Measurements from ENCODE around the gene MCIDAS. TPM values are rescaled to one million over a fixed set of nuclear protein-coding genes. Genes with fewer than 3 reads are reported as not detected.

MCIDAS gene
- not detected for polyA plus RNA-seq (ENCODE audit: insufficient read length in 12 of 12)
- long read RNA-seq, donor 1 = 0 reads
- long read RNA-seq, donor 2 = 0 reads
- long read RNA-seq, donor 3 = 0 reads
- long read RNA-seq, donor 4 = 0 reads
- long read RNA-seq, donor 5 = 0 reads
- long read RNA-seq, donor 6 = 0 reads
- long read RNA-seq, donor 7 = 0 reads
- long read RNA-seq, donor 8 = 0 reads
- long read RNA-seq, donor 9 = 0 reads
- long read RNA-seq, donor 10 = 0 reads
- long read RNA-seq, donor 11 = 0 reads

DNA sequence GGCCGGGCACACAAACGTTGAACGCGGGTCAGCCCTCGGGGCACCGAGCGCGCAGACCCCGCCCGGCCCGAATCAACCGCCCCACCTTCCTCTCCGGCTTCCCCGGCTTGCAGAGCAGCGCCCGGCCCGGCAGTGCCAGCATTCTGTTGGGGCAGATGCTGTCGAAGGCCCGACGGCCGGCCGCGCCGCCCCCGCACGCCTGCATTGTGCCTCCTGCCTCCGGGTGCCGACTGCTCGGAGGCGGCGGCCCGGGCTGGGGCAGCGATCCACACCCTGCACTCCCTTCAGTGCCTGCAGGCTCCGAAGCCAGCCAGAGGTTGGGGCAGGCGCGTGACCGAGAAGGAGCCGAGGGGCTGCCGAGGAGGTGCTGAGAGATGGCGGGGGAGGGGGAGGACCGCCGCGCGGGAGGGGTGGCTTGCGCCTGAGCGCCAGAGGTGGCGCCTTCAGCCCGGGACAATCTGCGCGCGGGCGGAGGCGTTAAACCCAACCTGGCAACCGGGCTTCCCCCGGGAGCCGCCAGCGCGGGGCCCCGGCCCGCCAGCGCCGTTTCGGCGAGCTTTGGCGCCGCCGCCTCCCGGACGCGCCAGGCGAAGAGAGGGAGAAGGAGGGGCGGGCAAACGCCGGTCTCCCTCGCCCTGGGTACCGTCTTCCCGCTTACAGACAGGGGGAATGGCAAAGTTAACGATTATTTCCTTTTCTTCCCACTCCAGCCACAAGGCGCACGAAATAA, at the start of gene MCIDAS:
Gene MCIDAS, minus strand, starts transcription at position 382 of the 730 bp plus-strand sequence. Its CDS starts 177 bp downstream, at position 205.
- no peak for DNase-seq

DNA sequence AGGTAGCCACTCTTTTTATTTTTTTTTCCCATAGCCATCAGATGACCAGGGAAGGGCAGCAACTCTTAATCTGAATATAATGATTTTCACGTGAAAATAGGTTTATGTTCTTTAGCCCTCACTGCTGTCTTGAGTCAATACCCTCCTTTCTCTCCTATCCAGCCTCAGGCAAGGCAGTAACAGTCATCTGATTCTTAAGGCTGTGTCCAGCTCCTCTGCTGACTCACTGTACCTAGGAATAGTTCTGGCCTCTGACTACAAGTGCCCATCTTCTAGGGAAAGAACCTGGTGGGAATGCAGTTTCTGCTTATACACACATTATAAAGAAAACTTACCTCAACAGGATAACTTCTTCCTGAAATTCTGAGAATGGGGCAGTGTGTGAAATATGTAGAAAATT, 49.7 kb upstream of the MCIDAS start:
- DNase-seq = no peak

DNA sequence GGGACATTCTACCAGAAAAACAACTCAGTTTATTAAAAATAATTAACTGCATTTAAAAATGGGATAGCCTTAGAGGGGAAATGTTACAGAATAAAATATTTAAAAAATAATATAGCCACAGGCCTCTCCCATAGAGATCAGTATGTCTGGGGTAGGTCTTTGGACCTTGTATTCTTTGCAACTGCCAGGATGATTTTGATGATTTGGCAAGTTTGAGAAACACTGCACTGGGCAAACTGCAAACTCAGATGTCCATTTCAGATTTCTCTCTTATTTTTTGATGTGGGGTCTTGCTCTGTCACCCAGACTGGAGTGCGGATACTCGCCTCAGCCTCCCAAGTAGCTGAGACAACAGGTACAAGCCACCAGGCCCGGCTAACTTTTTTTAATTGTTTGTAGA, 31.2 kb upstream of the MCIDAS start:
- no peak for DNase-seq

DNA sequence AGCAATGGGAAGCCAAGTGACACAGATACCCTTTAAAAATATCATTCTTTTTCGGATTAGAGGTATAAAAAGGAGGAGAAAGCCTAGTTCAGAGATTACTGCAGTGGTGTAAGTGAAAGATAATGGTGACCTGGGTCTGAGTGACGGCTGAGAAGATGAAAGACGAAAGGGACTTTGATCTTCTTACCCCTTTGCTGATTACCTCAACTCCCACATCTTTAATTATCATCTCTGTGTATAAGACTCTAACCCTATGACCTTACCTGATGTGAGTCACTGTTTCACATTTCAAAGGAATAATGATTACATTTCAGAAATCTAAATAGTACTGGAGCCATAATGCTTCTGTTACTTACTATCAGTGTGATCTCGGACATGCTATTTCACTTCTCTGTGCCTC, 27.7 kb upstream of the MCIDAS start:
- no peak for DNase-seq

DNA sequence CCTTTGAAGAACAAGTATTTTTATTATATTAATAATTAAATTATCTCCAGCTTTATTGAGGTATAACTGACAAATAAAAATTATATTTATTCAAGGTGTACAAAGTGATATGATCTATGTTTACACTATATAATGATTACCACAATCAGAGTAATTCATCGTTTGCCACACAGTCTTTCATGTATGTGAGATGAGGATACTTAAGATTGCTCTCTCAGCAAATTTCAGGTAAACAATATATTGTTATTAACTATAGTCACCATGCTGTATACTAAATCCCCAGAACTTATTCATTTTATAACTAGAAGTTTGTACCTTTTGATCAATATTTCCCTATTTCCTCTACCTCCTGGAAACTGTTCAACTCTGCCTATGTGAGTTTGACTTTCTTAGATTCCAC, 22.9 kb upstream of the MCIDAS start:
- DNase-seq = no peak

DNA sequence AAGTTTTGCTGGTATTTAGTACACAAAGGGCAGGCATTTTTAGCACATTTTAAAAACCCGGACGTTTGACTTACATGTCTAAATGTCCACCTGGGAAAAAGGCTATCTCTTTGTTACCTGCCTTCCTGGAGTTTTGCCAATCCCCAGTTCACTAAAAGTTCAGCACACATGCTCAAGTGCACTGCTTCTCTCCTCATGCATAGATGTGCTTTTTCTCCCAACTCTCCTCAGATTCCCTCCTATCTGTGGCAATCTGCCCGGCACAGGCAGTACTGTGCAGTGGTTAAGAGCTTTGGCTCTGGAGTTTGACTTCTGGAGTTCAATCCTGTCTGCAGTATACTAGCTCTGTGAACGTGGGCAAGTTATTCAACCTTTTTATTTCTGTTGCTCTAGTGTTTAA, 14.6 kb upstream of the MCIDAS start:
- no peak for DNase-seq

DNA sequence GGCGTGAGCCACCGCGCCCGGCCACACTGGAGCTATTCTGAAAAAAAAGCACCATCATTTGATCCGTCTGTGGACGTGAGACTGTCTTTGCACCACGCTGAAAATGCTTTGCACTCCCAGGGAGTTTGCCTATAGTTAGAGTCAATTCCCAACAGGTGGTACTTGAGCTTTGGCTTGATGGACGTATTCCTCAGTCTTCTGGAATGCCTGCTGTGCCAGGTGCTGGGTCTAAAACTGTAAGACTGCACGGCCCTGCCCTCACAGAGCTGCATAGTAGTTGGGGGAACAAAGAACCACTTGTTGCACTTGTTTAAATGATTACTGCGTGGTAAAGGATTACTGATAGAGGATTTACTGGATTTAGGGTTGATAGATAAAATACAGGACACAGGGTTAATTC, 9.7 kb upstream of the MCIDAS start:
- DNase-seq = no peak

DNA sequence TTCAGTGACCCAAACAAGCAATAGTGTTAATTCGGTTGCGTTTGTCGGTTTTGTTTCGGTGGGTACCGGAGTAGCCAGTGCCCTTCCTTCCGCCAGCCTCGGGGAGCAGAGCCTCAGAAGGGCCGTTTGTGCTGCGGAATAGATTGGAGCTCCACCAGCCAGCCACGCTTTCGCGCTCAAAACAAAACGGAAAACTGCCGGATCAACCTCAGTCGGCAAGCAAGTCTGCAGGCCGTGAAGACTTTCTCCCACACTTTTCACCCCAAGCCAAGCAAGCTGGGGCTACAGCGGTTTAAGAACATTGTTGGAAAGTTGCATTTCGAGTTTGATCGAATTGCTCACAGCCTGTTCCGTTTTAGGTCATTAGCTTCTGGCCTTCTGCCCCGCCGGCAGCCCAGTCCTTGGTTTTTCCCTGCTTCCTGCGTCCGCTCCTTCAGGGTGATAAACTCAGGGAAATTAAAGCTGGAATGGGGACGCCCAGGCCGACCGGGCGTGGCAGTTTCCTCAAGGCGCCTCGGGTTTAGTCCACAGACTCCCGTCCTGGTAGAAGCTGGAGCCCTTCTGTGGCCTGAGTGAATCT, 7.1 kb upstream of the MCIDAS start:
- no peak for DNase-seq

DNA sequence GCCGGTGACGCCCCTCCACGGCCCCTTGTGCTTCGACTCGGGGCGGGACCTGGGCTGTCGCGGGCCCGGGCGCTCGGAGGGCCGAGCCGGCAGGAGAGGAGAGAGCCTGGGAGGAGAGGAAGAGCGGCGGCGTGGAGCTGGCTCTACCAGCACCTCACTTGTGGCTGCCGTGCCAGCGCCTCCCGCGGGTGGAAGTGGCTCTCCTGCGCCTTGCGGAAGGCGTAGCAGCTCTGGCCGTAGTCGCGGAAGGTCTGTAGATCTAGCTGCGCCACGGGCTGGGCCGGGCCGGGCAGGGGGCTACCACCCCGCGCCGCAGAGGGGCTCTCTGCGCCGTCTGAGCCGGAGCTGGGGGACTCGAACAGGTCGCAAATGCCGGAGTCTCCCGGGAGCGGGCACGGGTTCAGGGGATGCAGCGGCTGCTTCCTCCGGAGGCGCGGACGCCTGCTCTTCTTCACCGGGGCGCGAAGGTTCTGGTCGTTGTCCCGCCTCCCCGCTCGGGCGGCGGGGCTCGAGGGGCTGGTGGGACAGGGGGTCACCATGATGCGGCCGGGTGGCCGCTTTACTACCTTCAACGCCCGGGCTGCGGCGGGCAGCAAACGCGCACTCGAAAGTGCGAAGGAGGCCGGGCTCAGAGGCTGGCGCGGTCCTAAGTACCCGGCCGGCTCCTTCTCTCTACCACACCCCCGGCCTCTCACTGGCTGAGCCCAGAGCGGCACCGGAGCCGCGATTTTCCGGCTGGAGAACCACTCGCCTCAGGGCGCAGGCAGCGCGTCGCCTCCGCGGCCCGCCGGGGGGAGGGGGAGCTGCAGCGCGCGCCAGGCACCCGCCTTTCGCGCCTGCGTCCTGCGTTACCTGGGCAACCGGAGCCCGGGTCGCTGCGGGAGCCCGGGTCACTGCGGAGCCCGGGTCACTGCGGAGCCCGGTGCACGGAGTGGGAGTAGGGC, 6.1 kb upstream of the MCIDAS start, which contains the start of gene CCNO:
Gene CCNO, minus strand, starts transcription at position 624 of the 944 bp plus-strand sequence. Its CDS starts 85 bp downstream, at position 539.
- DNase-seq = no peak

DNA sequence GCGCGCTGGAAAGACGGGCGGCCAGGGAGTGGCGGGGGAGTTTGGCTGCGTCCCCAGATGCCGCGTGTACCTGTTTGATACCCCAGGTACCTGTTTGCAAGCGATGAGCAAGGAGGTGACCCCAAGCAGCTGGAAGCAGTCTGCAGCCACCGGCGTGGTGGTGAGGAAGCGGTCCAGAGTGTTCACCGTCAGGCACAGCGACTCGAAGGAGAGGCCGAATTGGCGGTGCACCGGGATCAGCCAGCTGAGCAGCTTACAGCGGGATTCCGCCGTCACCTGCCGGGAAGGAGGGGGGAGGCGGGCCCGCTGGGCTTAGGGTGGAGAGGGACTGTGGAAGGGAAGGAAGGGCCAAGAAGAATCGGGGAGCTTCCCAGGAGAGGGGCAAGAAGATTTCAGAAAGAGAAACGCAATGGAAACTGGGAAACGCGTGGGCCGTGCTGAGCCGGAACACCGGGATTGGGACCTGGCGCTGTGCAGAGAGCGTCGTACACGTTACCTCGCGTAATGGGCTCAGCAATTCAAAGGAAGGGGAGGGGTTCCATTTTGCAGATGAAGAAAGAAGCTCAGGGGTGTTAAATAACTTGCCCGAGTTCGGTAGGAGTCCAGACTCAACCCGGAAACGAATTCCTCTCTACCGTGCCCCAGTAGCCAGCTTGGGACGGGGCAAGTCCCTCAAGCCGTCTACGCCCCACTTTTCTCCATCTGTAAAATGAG, 5.3 kb upstream of the MCIDAS start:
- DNase-seq = no peak

DNA sequence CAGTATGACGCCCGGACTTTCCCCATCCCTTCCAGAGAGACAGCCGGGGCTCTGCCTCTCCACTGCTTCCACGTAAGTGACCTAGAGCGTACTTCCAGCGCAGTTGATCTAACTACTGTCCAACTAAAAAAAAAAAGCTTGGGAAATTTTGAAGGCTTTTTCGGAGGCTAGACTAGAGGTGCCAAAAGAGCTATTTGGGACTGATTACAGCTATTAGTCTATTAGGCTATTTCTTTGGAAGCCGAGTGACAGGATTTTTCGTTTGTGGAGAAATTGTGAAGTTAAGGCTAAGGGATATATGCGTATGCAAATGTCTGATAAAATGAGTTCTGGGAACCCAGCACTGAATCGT, 4.8 kb upstream of the MCIDAS start:
- DNase-seq = no peak

DNA sequence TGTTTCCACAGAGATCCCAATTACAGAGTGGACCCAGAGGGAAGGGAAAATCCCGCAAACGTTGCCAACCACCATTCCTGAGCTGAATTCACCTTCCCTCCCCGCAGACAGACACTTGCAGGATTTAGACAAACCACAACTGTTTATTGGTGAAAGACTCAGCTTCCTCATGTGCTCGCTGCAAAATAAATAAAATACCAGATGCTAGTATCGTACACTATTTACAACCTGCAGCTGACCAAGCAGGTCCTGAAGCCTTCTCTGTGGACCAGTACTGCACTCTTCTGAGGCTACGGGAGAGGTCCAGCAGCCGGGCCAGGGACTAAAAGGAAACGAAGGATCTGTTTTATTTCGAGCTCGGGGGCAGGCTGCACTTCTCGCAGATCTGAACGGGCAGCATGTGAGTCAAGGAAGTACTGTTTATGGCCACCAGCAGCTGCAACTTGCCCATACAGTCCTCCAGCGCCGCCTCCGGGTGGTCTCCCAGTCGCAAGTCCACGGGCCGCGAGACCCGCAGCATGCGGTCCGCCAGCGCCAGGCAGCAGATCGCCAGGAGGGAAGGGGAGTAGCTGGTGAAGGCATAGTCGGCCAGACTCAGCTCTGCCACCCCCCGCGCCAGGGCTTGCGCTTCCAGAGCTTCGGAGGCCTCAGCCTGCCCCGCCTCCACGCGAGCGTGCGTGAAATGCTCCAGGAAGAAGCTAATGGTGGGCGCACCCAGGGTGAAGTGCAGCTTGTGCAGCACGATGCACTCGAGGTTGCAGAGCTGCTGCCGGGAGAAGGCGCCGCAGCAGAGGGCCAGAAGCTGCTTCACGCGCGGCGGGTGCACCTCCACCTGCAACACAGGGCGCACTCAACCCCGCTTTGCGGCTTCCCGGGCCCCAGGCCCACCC, 4.2 kb upstream of the MCIDAS start:
- DNase-seq = no peak

DNA sequence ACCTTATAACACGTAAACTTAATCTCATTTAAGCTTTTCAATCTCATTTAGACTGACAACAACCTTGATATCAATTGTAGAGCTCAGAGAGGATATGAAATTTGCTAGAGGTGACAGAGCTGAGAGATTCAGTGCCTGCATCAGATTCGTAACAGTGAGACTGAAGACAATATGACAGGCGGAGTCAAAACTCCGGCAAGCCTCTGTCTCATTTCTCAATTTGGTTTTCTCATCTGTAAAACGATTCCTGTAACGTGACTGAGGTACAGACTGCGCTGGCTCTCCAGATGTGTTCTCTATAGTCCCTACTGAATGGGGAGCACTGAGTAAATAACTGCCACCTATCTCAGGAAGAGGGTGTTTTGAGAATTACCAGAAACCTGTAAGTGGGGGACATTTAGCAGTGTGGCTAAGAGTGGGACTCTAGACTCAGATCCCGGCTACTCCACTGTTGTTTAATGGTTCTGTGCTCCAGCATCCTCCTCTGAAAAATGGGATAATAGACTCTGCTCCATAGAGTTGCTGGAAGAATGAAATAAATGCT, 3.0 kb upstream of the MCIDAS start:
- DNase-seq = no peak

DNA sequence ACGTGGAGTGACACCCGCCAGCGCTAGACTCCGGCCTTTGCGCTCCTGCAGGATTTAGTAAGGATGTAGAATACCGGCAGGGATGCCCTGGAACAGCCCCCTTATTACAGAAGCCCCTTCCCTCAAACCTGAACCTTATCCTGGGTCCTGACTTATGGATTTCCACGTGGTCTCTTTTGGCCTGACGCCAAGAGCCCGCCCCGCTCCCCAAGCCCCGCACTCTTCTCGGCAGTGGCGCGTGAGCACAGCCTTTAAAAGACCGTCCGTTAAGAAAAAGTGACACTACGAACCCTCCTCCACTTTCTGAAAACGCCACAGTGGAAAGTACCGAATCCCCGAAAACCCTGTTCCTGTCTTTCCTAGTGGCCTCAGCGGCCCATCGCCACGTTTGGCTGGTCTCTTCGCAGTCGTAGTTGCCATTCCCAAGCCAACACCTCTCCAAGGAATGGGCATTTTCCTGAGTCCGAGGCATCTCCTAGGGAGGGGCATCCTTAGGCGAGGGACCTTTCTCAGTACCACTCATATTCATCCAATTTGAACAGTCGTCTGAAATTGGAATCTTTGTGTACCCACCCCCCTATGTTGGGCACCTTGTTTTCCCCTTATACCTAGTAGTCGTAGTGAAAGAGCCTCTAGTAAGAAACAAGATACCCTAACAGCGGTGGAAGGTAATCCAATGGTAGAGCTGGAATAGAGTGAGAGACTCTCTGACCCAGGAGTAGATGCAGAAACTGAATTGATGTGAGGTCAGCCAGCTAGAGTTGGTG, 732 bp upstream of the MCIDAS start:
- DNase-seq = no peak

DNA sequence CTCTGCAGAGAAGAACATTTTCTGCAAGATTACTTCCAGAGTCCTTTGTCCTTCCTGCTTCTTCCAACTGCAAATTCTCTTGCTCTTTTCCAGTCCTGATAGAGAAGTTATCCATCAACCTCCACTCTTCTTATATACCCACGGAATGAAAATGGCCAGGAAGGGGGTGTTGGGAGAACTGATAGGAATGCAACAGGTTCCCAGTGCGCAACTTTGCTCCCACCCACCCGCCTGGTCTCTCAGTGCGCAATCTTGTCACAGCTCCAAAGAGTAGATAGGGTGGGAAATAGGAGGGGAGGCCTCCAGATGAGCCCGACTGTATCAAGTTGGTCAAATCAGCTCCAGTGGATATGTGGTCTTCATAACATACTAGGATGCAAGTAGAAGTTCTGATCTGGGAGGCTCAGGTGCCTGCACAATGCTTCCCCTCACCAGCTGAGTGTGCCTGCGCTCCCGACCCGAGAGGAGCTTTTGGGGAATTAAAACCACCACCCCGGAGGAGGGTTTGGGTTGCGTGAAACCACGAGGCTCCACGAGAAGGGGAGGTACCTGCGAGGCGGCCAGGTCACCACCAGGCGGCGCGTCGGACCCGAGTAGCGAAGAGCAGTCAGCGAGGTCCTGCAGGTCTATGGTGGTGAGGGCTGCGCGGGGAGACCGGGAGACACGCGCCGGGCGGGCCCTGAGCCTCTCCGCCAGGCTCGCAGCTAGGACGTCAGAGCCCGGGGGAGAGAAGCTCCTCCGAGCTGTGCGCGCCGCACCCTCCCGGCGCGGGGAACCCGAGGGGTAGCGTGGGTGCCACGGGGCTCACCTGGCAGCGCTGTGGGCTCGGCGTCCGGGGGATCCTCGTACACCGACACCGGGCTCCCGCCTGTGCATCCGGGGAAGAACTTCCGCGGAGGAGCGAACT, 835 bp downstream of the MCIDAS start:
- DNase-seq = no peak

DNA sequence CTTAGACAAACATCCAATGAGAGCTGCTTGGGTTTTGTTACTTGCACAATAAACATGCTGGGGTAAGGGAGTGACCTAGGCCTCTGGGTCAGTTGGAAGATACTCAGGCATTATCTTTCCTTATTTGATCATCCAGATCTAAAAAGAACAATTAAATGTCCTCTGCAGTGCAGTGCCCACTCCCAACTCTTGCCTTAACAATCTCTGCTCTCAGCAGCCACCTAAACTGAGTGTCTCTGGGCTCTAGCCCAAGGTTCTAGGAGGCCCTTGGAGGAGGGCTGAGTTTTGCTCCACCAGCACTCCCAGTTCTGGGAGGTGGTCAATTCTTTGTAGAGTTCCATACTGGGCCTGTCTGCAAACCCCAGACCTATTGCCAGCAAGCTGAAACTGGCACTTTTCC, 1.8 kb downstream of the MCIDAS start:
- DNase-seq = no peak

DNA sequence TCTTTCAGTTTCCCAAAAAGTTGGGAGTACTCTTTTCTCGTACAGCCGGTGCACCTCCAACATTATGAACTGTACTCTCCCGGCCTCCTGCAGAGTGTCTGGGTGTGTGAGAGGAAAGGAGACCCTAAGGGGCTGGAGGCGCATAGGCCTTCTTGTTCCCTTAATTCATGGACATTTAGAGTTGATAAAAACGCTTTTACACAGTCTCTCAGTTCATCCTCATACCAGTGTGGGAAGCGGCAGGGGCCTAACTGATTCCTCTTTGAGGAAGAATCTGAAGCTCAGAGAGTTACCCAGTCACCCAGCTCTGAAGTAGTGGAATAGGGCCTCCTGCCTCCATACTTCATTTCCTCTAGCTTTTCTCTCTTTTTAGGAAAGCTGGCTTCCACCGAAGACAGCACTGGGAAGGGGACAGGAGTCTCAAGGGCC, 3.3 kb downstream of the MCIDAS start:
- no peak for DNase-seq

Measured in muscle of arm (tissue), 14 donors.